BLaER1 treated with 17β-estradiol and CSF1 and Interleukin-3, amounts not matched to agents 10 nM and 100 nM (cell line): ENCODE data around the gene SLC29A2.
"Not testable (repeated sequence)": the region's sequence is repeated elsewhere in the genome, so short reads cannot be mapped to it uniquely, and the experiment has no call there.

Experiments used
- H3K27ac ChIP-seq, 11 experiments: shearing (Covaris generic); formaldehyde crosslinking; 2 replicates each; pipeline ENCODE4 v1.8.1; 2022
- H3K27me3 ChIP-seq, 11 experiments: shearing (Covaris generic); formaldehyde crosslinking; 2 replicates each; pipeline ENCODE4 v1.8.1; 2022
- H3K36me3 ChIP-seq, 11 experiments: shearing (Covaris generic); formaldehyde crosslinking; 2 replicates each; pipeline ENCODE4 v1.8.1; 2022
- H3K4me1 ChIP-seq, 10 experiments: shearing (Covaris generic); formaldehyde crosslinking; 2 replicates each; pipeline ENCODE4 v1.8.1; 2022
- H3K4me2 ChIP-seq, 11 experiments: shearing (Covaris generic); formaldehyde crosslinking; 2 replicates each; pipeline ENCODE4 v1.8.1; 2022
- H3K4me3 ChIP-seq, 10 experiments: shearing (Covaris generic); formaldehyde crosslinking; 2 replicates each; pipeline ENCODE4 v1.8.1; 2022
- H3K9ac ChIP-seq, 11 experiments: shearing (Covaris generic); formaldehyde crosslinking; 2 replicates each; pipeline ENCODE4 v1.8.1; 2022
- H3K9me3 ChIP-seq, 11 experiments: shearing (Covaris generic); formaldehyde crosslinking; replicated peaks in 1 of 11; 2 replicates each; pipeline ENCODE4 v1.8.1; 2022
- H4K20me1 ChIP-seq, 11 experiments: shearing (Covaris generic); formaldehyde crosslinking; 2 replicates each; pipeline ENCODE4 v1.8.1; 2022
- Cebpa-rat ChIP-seq, 11 experiments: shearing (Covaris generic); IDR thresholded peaks; 2 replicates each; pipeline ENCODE4 v1.8.1; 2022

The SLC29A2 gene

GRCh38 chr11:66363187-66363601 lies 8.4 kb downstream of the SLC29A2 start:
- Histone ChIP-seq H3K9me3 (no peaks in the 10 kb centered on the region), H3K36me3 (peaks cover 0 to 80% (median 51%) of the 10 kb centered on the region in 11 experiments; a peak in 19 of 22 replicates), H3K27me3 (no peaks in the 10 kb centered on the region), H3K9ac (peak overlapping the region in 1 of 11 experiments; percentile 4; a peak in 1 of 22 replicates), H3K4me2 (no peak overlapping the region), H3K4me1 (peaks cover 0 to 6% (median 1%) of the 10 kb centered on the region in 10 experiments; a peak in 3 of 20 replicates), H3K4me3 (no peak overlapping the region), H4K20me1 (peaks cover 0 to 64% (median 24%) of the 10 kb centered on the region in 11 experiments; a peak in 13 of 22 replicates), H3K27ac (no peak overlapping the region)
- TF ChIP-seq Cebpa-rat (IDR thresholded peaks at IDR 0.05), result no peak

GRCh38 chr11:66362481-66363147 lies 8.9 kb downstream of the SLC29A2 start:
- Histone ChIP-seq H3K4me3 (no peak overlapping the region), H3K4me1 (peaks cover 0 to 5% (median 0%) of the 10 kb centered on the region in 10 experiments; a peak in 2 of 20 replicates), H3K27me3 (no peaks in the 10 kb centered on the region), H3K9ac (peak overlapping the region in 1 of 11 experiments; percentile 22; a peak in 1 of 22 replicates), H3K4me2 (no peak overlapping the region), H3K27ac (no peak overlapping the region), H4K20me1 (peaks cover 0 to 58% (median 20%) of the 10 kb centered on the region in 11 experiments; a peak in 12 of 22 replicates), H3K9me3 (no peaks in the 10 kb centered on the region), H3K36me3 (peaks cover 0 to 75% (median 45%) of the 10 kb centered on the region in 11 experiments; a peak in 19 of 22 replicates)
- TF ChIP-seq Cebpa-rat (IDR thresholded peaks at IDR 0.05), result no peak

- no peak overlapping the region for H3K4me3 ChIP-seq
- H3K9ac ChIP-seq, result peak overlapping the region in 2 of 11 experiments; percentile 14 to 22; a peak in 2 of 22 replicates
- no peaks in the 10 kb centered on the region for H3K27me3 ChIP-seq
- H3K9me3 ChIP-seq, result no peaks in the 10 kb centered on the region
- peaks cover 0 to 51% (median 12%) of the 10 kb centered on the region in 11 experiments; a peak in 10 of 22 replicates for H4K20me1 ChIP-seq
- H3K27ac ChIP-seq, result peak overlapping the region in 1 of 11 experiments; percentile 22; a peak in 1 of 22 replicates
- no peak overlapping the region for H3K4me2 ChIP-seq
- peaks cover 0 to 5% (median 0%) of the 10 kb centered on the region in 10 experiments; a peak in 2 of 20 replicates for H3K4me1 ChIP-seq
- TF ChIP-seq Cebpa-rat (IDR thresholded peaks at IDR 0.05), result no peak
- H3K36me3 ChIP-seq, result peaks cover 0 to 66% (median 37%) of the 10 kb centered on the region in 11 experiments; a peak in 17 of 22 replicates
Observed at GRCh38 chr11:66361502-66361941, 10.0 kb downstream of the SLC29A2 start.

- Histone ChIP-seq H3K36me3 (peaks cover 0 to 58% (median 32%) of the 10 kb centered on the region in 11 experiments; a peak in 17 of 22 replicates), H3K27me3 (no peaks in the 10 kb centered on the region), H3K4me3 (no peak overlapping the region), H3K4me1 (no peaks in the 10 kb centered on the region), H3K9ac (no peak overlapping the region), H3K9me3 (no peaks in the 10 kb centered on the region), H3K4me2 (no peak overlapping the region), H4K20me1 (peaks cover 0 to 41% (median 7%) of the 10 kb centered on the region in 11 experiments; a peak in 9 of 22 replicates), H3K27ac (no peak overlapping the region)
- no peak for TF ChIP-seq Cebpa-rat (IDR thresholded peaks at IDR 0.05)
Observed at GRCh38 chr11:66360406-66361073, 11.0 kb downstream of the SLC29A2 start.

GRCh38 chr11:66359662-66360087 lies 11.9 kb downstream of the SLC29A2 start:
- H4K20me1 ChIP-seq, result peaks cover 0 to 33% (median 7%) of the 10 kb centered on the region in 11 experiments; a peak in 9 of 22 replicates
- no peak overlapping the region for H3K4me3 ChIP-seq
- H3K4me2 ChIP-seq, result no peak overlapping the region
- peaks cover 0 to 59% (median 27%) of the 10 kb centered on the region in 11 experiments; a peak in 17 of 22 replicates for H3K36me3 ChIP-seq
- no peak for TF ChIP-seq Cebpa-rat (IDR thresholded peaks at IDR 0.05)
- H3K4me1 ChIP-seq, result no peaks in the 10 kb centered on the region
- H3K27me3 ChIP-seq, result no peaks in the 10 kb centered on the region
- no peaks in the 10 kb centered on the region for H3K9me3 ChIP-seq
- no peak overlapping the region for H3K9ac ChIP-seq
- no peak overlapping the region for H3K27ac ChIP-seq

GRCh38 chr11:66350560-66351235 lies 20.9 kb downstream of the SLC29A2 start:
- H4K20me1 ChIP-seq, H3K27ac ChIP-seq, H3K27me3 ChIP-seq, H3K4me2 ChIP-seq, H3K9ac ChIP-seq, H3K9me3 ChIP-seq, H3K4me3 ChIP-seq: not testable (repeated sequence)
- H3K4me1 ChIP-seq, result peaks cover 23 to 33% (median 28%) of the 10 kb centered on the region in 10 experiments
- H3K36me3 ChIP-seq, result peaks cover 0 to 29% (median 14%) of the 10 kb centered on the region in 11 experiments; a peak in 15 of 22 replicates

- H3K36me3 ChIP-seq, result peaks cover 0 to 12% (median 5%) of the 10 kb centered on the region in 11 experiments; a peak in 15 of 22 replicates
- H3K27ac ChIP-seq, result no peak overlapping the region
- no peak for TF ChIP-seq Cebpa-rat (IDR thresholded peaks at IDR 0.05)
- H3K27me3 ChIP-seq, result no peaks in the 10 kb centered on the region
- H3K9ac ChIP-seq, result peak overlapping the region in 3 of 11 experiments; percentile 16 to 86 (median 30); a peak in 2 of 22 replicates
- H3K4me1 ChIP-seq, result peaks cover 32 to 44% (median 38%) of the 10 kb centered on the region in 10 experiments
- H3K4me3 ChIP-seq, result peak overlapping the region in 1 of 10 experiments; percentile 98; a peak in 1 of 20 replicates
- H3K4me2 ChIP-seq, result peak overlapping the region in 9 of 11 experiments; percentile 57 to 100 (median 79); a peak in 15 of 22 replicates
- H4K20me1 ChIP-seq, result peaks cover 0 to 7% (median 5%) of the 10 kb centered on the region in 11 experiments; a peak in 7 of 22 replicates
- H3K9me3 ChIP-seq, result no peaks in the 10 kb centered on the region
Observed at GRCh38 chr11:66349084-66349386, 22.5 kb downstream of the SLC29A2 start.

GRCh38 chr11:66347425-66348276 lies 23.9 kb downstream of the SLC29A2 start, which contains the start of gene B4GAT1:
Gene B4GAT1, minus strand, starts transcription at chr11:66347629. Its CDS starts 84 bp downstream, at chr11:66347545.
- no peaks in the 10 kb centered on the region for H3K27me3 ChIP-seq
- peak within 1 kb of the TSS; percentile 89 to 100 (median 100) for H3K4me2 ChIP-seq
- peak within 1 kb of the TSS; percentile 73 to 98 (median 85) for H3K4me3 ChIP-seq
- peaks cover 43 to 56% (median 49%) of the 10 kb centered on the region in 10 experiments for H3K4me1 ChIP-seq
- peak within 1 kb of the TSS; percentile 86 to 94 (median 91) for H3K9ac ChIP-seq
- H3K36me3 ChIP-seq, result peaks cover 0 to 12% (median 8%) of the 10 kb centered on the region in 11 experiments; a peak in 17 of 22 replicates
- H3K27ac ChIP-seq, result peak within 1 kb of the TSS; percentile 43 to 83 (median 73); a peak in 21 of 22 replicates
- H4K20me1 ChIP-seq, result peaks cover 0 to 20% (median 14%) of the 10 kb centered on the region in 11 experiments; a peak in 10 of 22 replicates
- no peak for TF ChIP-seq Cebpa-rat (IDR thresholded peaks at IDR 0.05)
- H3K9me3 ChIP-seq, result no peaks in the 10 kb centered on the region
